Activated B cell treated with CpG ODN at 0.5 μM for 24 hours (primary cell): ENCODE results near the gene ZNF480. TPM values are rescaled to one million over a fixed set of nuclear protein-coding genes. Genes with fewer than 3 reads are reported as not detected.
"Not testable (repeated sequence)": the region's sequence is repeated elsewhere in the genome, so short reads cannot be mapped to it uniquely, and the experiment has no call there.

ENCODE experiments used
- ATAC-seq: fragments of 200-7000 bp; cut with Tn5 transposase; one replicate; pipeline ENCODE4 v1.10.0; 2021; ENCODE audit warnings: low read depth, mild to moderate bottlenecking, moderate library complexity
- CTCF ChIA-PET: fragments of 350-600 bp; sonication (Branson Sonifier 250); formaldehyde crosslinking; loops from one replicate; lab custom pipeline; 2021; ENCODE audit warnings: antibody characterized with exemption; lab: Charles Lee
- POLR2A ChIA-PET: fragments of 350-600 bp; sonication (Branson Sonifier 250); formaldehyde crosslinking; loops from one replicate; lab custom pipeline; 2021; ENCODE audit warnings: antibody characterized with exemption; lab: Charles Lee
- DNase-seq: peaks from one replicate; pipeline ENCODE4 v3.0.0; 2022
- H3K27ac Mint-ChIP-seq: one replicate; pipeline ENCODE4 v1.8.0; 2020; ENCODE audit warnings: mixed read lengths
- H3K27me3 Mint-ChIP-seq: one replicate; pipeline ENCODE4 v1.8.0; 2021; ENCODE audit warnings: mixed read lengths
- H3K36me3 Mint-ChIP-seq: one replicate; pipeline ENCODE4 v1.8.0; 2021; ENCODE audit warnings: low read depth, mixed read lengths
- H3K4me1 Mint-ChIP-seq: one replicate; pipeline ENCODE4 v1.8.0; 2021; ENCODE audit warnings: mixed read lengths
- H3K4me3 Mint-ChIP-seq: one replicate; pipeline ENCODE4 v1.8.0; 2020; ENCODE audit warnings: mild to moderate bottlenecking, mixed read lengths
- H3K9me3 Mint-ChIP-seq: one replicate; pipeline ENCODE4 v1.8.0; 2020; ENCODE audit warnings: mixed read lengths
- intact Hi-C: fragments of 100-400 bp; cut with micrococcal nuclease; formaldehyde crosslinking; loops from one replicate; pipeline ENCODE4 v1.15.1; 2024
- total RNA-seq: library from RNA; stranded (reverse); gene quantifications from 2 replicates; pipeline ENCODE4 v1.2.3, GENCODE V29; 2022
- TF ChIP-seq, protein P1 (sequence below): fragments of 200-600 bp; IDR thresholded peaks from one replicate; pipeline ENCODE4 v1.8.0; 2022; ENCODE audit warnings: antibody characterized with exemption, mild to moderate bottlenecking

ZNF480 gene
- total RNA-seq, 1 donor from 2014 or later: 25.5 TPM

DNA sequence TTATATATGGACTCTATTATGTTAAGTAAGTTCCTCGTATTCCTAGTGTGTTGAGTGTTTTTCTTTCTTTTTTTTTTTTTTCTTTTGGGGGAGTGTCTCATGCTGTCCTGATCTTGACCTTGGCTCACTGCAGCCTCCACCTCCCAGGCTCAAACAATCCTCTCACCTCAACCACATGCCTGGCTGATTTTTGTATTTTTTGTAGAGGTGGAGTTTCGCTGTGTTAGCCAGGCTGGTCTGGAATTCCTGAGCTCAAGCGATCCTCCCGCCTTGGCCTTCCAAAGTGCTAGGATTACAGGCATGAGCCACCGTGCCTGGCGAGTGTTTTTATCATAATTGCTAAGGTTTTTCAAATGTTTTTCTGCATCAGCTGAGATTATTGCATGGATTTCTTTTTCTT is 10.7 kb upstream of the ZNF480 start:
- ATAC-seq (no peak), DNase-seq (no peak)
- ChIA-PET POLR2A (no interaction called here), CTCF (no interaction called here)
- intact Hi-C loops: no loop called here
- H3K9me3 Mint-ChIP-seq: peaks cover 11% of the 10 kb centered on the region
- H3K27me3 Mint-ChIP-seq: no peaks in the 10 kb centered on the region
- no peak overlapping the region for H3K27ac Mint-ChIP-seq
- H3K4me3 Mint-ChIP-seq: no peak overlapping the region
- TF ChIP-seq, protein P1, sequence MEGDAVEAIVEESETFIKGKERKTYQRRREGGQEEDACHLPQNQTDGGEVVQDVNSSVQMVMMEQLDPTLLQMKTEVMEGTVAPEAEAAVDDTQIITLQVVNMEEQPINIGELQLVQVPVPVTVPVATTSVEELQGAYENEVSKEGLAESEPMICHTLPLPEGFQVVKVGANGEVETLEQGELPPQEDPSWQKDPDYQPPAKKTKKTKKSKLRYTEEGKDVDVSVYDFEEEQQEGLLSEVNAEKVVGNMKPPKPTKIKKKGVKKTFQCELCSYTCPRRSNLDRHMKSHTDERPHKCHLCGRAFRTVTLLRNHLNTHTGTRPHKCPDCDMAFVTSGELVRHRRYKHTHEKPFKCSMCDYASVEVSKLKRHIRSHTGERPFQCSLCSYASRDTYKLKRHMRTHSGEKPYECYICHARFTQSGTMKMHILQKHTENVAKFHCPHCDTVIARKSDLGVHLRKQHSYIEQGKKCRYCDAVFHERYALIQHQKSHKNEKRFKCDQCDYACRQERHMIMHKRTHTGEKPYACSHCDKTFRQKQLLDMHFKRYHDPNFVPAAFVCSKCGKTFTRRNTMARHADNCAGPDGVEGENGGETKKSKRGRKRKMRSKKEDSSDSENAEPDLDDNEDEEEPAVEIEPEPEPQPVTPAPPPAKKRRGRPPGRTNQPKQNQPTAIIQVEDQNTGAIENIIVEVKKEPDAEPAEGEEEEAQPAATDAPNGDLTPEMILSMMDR: no peak
- peaks cover 88% of the 10 kb centered on the region for H3K36me3 Mint-ChIP-seq
- peaks cover 3% of the 10 kb centered on the region for H3K4me1 Mint-ChIP-seq

DNA sequence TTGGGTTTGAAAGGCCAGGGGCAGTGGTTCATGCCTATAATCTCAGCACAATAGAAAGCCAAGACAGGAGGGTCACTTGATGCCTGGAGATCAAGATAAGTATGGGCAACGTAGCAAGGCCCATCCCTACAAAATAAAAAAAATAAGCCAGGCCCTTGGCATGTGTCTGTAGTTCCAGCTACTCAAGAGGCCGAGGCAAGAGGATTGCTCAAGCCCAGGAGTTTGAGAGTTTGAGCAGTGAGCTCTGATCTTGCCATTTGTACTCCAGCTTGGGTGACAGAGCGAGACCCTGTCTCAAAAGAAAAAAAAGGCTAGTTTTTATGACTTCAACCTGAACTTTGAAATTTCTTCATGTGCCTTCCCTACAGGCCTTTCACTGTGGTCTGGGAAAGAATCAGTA is 5.2 kb upstream of the ZNF480 start:
- Mint-ChIP-seq H3K4me3 (no peak overlapping the region), H3K36me3 (peaks cover 45% of the 10 kb centered on the region), H3K27ac (no peak overlapping the region), H3K9me3 (peaks cover 10% of the 10 kb centered on the region), H3K27me3 (no peaks in the 10 kb centered on the region), H3K4me1 (peaks cover 5% of the 10 kb centered on the region)
- POLR2A ChIA-PET: no interaction called here
- CTCF ChIA-PET: no interaction called here
- TF ChIP-seq, protein P1: no peak
- ATAC-seq (no peak), DNase-seq (no peak)
- intact Hi-C loops: loop anchor here (10.0 kb wide), 1 partner anchor 1043 kb away; the partner anchor contains the start of gene ZNF845

DNA sequence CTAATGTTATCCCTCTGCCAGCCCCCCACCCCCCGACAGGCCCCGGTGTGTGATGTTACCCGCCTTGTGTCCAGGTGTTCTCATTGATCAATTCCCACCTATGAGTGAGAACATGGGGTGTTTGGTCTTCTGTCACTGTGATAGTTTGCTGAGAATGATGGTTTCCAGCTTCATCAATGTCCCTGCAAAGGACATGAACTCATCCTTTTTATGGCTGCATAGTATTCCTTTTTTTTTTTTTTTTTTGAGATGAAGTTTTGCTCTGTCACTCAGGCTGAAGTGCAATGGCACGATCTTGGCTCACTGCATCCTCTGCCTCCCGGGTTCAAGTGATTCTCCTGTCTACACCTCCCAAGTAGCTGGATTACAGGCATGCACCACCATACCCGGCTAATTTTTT is 4.0 kb upstream of the ZNF480 start:
- H3K4me3 Mint-ChIP-seq, H3K27me3 Mint-ChIP-seq, POLR2A ChIA-PET, H3K27ac Mint-ChIP-seq, H3K9me3 Mint-ChIP-seq, CTCF ChIA-PET, ATAC-seq, DNase-seq: not testable (repeated sequence)
- H3K36me3 Mint-ChIP-seq: peaks cover 43% of the 10 kb centered on the region
- intact Hi-C loops: loop anchor here (10.0 kb wide), 1 partner anchor 1042 kb away; the partner anchor contains the start of gene ZNF845
- peaks cover 13% of the 10 kb centered on the region for H3K4me1 Mint-ChIP-seq

DNA sequence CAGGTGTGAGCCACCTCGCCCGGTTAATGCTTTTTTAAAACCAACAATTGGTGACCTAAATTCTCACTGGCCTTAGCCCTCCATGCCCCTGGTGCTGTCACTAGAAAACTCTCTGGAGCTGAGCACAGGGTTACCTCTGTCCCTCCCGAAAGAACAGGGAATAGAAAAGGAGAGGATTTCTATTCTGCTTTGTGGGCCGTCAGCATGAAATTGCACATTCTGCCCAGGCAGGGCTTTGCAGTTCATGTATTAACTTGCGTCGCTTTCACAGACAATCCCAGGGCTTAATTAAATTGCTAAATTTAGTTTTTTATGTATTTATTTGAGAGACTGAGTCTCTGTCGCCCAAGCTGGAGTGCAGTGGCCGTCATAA is 583 bp upstream of the ZNF480 start:
- DNase-seq (no peak), ATAC-seq (no peak)
- peak overlapping the region; percentile 86 for H3K4me3 Mint-ChIP-seq
- intact Hi-C loops: loop anchor here (1.0 to 10.0 kb wide), 5 partner anchors 40 to 1038 kb away; partner anchors contain the start of genes ZNF528, ZNF610, ZNF808 and ZNF845
- TF ChIP-seq, protein P1: no peak
- H3K36me3 Mint-ChIP-seq: peaks cover 47% of the 10 kb centered on the region
- POLR2A ChIA-PET: interaction anchor here (1.1 kb wide), 1 partner anchor 27 kb away, joined by 6 read pairs; the partner anchor contains the start of gene ZNF766
- H3K9me3 Mint-ChIP-seq: peaks cover 18% of the 10 kb centered on the region
- CTCF ChIA-PET: no interaction called here
- H3K27ac Mint-ChIP-seq: peak overlapping the region; percentile 56
- H3K4me1 Mint-ChIP-seq: peaks cover 21% of the 10 kb centered on the region
- no peaks in the 10 kb centered on the region for H3K27me3 Mint-ChIP-seq

DNA sequence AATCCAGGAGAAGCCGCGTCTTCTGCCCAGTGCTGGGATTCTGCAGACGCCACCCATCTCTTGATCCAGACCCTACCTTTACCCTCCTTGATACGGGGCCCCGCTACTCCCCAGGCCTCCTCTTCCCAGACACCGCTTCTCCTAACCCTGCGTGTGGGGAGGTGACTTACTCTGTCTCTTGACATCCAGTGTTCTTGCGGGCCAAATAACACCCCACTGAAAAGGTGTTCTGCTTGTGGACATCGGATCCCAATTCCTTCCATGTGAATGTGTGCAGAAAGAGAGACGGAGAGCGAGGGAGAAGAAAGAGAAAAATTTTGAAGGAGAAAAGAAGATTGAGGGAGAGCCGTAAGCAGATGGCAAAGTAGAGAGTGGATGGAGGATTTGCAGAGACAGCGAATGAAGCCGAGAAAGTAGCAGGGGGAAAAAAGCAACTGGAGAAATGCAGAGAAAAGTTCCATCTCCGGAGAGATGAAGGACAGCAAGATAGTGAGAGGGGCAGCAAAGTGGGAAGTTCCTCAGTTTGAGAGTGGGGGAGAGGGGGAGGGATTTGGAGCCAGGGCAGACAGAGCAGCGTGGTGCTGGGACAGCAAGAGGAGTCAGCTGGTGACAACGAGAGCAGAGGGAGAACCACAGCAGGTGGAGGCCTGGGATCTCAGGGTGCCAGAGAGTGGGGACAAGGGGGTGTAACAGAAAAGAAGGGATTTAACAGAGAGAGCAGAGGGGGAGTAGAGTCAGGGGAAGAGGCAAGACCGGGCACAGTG is 814 bp downstream of the ZNF480 start:
- POLR2A ChIA-PET: interaction anchor here (0.5 kb wide), 1 partner anchor 558 kb away, joined by 6 read pairs; no protein-coding TSS in a partner anchor
- DNase-seq: no peak
- no peak for ATAC-seq
- peaks cover 53% of the 10 kb centered on the region for H3K36me3 Mint-ChIP-seq
- TF ChIP-seq, protein P1: no peak
- CTCF ChIA-PET: no interaction called here
- H3K4me3 Mint-ChIP-seq: peak overlapping the region; percentile 98
- peaks cover 28% of the 10 kb centered on the region for H3K9me3 Mint-ChIP-seq
- H3K27ac Mint-ChIP-seq: peak overlapping the region; percentile 98
- H3K27me3 Mint-ChIP-seq: no peaks in the 10 kb centered on the region
- H3K4me1 Mint-ChIP-seq: peaks cover 21% of the 10 kb centered on the region
- intact Hi-C loops: loop anchor here (1.0 to 10.0 kb wide), 7 partner anchors 28 to 1037 kb away; partner anchors contain the start of genes ZNF528, ZNF614, ZNF766 and ZNF808
